Stimulated activated CD4-positive, alpha-beta T cell treated with anti-CD3 and anti-CD28 coated beads, Interleukin-15, amount 100 ng/mL, for 1 hour (primary cell): ENCODE results near the gene MARCHF3.
"Not testable (repeated sequence)": the region's sequence is repeated elsewhere in the genome, so short reads cannot be mapped to it uniquely, and the experiment has no call there.

Source experiments
- DNase-seq, 2 donors: peaks; one replicate each; pipeline ENCODE4 v3.0.0-alpha.2; 2020; ENCODE audit warnings: low read depth in 1 of 2, low spot score in 1 of 2

Gene MARCHF3

DNA sequence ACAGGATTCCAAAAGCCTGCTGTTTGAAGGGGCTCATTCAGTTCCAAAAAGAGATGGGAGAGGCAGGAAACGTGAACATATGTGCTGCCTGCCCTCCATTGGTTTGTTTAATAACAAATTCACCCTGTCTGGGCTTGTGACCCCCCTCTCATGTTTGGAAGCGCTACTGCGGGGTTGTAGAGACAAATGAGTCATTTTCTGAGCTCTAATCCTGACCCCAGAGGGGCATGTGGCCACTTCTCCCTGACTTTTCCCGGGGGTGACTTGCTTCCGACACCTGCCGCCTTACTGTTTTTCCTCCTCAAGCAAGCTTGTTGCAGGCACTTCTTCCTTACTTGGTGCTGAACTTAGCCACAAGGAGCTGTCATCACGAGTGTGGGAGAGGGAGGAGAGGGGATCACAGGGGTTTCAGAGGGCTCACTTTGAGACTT is 177.5 kb downstream of the MARCHF3 start:
- no peak for DNase-seq

GRCh38 chr5:126852091-126852571 is 178.2 kb downstream of the MARCHF3 start:
- no peak for DNase-seq

DNA sequence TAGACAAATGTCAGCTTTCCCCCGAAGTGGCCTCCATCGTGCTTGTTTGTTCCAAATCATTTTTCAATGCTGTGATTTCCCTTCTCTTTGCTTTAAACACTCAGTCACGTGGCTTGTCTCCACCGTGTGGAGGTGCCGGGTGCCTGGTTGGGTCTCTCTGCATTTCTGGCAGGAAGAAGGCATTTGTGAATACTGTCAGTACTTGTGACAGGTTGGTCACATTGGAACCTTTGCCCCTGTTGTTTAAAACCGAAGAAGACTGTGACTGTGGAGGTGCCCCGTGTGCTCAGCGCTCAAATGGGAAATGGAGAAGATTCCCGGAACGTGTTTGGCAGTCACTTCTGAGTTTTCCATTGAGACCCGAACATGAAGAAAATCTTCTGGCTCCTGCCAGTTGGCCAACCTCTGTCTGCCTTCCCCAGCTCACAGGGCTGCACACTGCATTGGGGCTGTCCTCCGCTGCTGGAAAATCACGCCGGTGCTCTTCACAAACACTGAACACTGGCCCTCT is 178.8 kb downstream of the MARCHF3 start:
- no peak for DNase-seq

- DNase-seq: no peak
These were observed 181.2 kb downstream of the MARCHF3 start for GRCh38 chr5:126849101-126849678.

- no peak for DNase-seq
These were observed 182.1 kb downstream of the MARCHF3 start for GRCh38 chr5:126848253-126848652.

- no peak for DNase-seq
These were observed 182.5 kb downstream of the MARCHF3 start for GRCh38 chr5:126847826-126848251.

GRCh38 chr5:126847456-126847820 is 182.9 kb downstream of the MARCHF3 start:
- no peak for DNase-seq

DNA sequence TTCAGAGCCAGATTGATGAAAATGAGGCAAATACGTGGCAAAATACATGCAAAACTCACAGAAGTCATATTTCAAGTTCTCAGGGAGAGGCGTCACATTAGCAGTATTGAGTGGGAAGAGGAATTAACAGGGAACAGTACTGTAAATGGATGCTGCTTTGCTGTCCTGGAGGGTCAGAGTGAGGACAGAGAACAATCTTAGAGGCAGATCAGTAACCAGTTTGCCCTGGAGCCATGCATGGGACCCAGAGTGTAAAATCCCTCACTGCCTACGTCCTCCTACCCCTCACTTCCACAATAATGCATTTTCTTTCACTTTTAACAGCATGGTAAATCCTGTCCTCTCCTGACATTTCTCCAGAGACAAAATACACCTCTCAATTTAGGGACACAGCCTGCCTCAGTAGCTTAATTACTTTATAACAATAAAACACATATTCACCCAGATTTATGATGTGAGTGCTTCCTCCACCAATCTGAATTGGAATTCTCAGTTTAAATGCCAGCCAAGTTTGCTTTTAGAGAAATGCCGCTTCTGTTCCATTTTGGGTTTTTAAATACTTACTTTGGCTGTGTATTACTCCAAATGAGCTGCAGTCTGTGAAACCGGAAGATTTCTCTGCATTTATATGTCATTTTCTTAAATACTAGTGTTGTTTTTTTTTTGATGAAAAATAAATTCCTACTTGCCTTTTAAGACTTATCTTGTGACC is 183.5 kb downstream of the MARCHF3 start:
- no peak for DNase-seq

- DNase-seq: no peak
These were observed 184.0 kb downstream of the MARCHF3 start for GRCh38 chr5:126846344-126846743.

DNA sequence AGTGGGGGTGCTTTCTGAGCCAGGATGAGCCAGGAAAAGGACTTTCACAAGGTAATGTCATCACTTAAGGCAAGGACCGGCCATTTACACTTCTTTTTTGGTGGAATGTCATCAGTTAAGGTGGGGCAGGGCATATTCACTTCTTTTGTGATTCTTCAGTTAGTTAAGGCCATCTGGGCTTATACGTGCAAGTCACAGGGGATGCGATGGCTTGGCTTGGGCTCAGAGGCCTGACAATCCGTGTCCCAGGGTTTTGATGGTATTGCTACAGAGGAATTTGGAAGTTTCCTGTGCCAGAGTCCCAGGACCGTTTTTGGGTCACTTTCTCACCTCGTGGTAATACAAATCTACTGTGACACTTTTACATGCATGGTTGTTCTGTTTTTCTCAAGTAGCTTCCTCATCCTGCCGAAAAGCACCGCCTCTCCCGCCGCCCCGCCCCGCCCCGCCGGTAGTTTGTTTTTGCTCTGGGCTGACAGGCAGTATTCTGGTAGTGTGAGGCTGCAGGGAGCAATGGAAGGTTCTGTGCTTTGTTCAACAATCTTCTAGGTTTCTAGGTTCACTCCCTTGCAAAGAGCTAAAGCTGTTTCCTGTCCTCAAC is 184.8 kb downstream of the MARCHF3 start:
- peak; percentile 32 to 59 for DNase-seq

DNA sequence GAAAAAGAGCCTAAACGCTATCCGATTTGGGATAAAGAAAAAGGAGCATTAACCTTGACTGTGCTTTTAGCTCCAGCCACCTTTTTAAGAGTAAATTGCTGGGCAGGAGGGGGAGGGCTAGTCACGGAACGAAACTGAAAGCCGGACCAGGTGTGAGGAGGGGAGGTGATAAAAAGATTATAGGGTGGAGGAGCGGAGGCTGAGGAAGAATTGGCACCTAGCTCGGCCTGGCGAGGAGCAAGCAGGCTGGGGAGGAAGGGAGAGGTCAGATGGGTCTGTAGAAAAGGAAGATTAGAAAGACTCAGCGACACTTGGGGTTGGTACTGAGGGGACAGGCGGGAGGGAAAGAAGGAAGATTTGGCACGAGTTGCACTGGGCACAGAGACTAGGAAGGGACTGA is 187.0 kb downstream of the MARCHF3 start:
- not testable (repeated sequence) for DNase-seq

DNA sequence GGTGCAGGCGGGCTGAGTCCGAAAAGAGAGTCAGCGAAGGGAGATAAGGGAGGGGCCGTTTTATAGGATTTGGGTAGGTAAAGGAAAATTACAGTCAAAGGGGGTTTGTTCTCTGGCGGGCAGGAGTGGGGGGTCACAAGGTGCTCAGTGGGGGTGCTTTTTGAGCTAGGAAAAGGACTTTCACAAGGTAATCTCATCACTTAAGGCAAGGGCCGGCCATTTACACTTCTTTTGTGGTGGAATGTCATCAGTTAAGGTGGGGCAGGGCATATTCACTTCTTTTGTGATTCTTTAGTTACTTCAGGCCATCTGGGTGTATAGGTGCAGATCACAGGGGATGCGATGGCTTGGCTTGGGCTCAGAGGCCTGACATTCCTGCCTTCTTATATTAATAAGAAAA is 191.0 kb downstream of the MARCHF3 start:
- not testable (repeated sequence) for DNase-seq

DNA sequence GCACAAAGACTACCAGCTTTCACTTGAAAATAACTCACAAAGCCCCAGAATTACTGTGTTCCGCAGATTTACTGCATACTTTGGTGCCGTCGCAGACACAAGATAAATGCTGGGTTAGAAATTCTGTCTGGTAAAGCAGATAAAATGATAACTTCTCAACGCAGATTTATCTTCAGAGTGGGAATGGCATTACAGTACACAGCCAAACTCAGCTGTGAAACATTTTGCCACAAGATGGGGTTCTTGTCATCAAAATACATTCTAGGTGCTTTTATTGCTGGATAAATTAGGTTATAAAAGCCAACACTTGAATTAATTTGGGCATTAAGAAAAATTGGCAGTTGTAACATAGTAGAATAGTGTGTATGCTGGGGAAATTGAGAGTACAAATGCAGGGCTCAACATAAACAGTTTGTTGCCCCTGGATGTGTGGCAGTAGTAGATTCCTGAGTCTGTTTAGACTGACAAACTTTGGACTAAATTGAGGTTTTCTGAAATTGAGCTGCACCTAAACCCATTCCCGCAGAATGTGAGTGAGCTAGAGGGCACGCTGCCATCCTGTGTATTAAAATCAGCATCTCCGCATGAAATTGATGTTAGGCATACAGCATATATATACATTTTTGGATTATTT is 192.3 kb downstream of the MARCHF3 start:
- DNase-seq: no peak

GRCh38 chr5:126837242-126837641 is 193.1 kb downstream of the MARCHF3 start:
- no peak for DNase-seq

GRCh38 chr5:126836778-126837177 is 193.6 kb downstream of the MARCHF3 start:
- no peak for DNase-seq

GRCh38 chr5:126831156-126831555 is 199.2 kb downstream of the MARCHF3 start:
- DNase-seq: no peak

- DNase-seq: no peak
These were observed 200.3 kb downstream of the MARCHF3 start for GRCh38 chr5:126830061-126830460.

- no peak for DNase-seq
These were observed 201.3 kb downstream of the MARCHF3 start for GRCh38 chr5:126829098-126829497.

DNA sequence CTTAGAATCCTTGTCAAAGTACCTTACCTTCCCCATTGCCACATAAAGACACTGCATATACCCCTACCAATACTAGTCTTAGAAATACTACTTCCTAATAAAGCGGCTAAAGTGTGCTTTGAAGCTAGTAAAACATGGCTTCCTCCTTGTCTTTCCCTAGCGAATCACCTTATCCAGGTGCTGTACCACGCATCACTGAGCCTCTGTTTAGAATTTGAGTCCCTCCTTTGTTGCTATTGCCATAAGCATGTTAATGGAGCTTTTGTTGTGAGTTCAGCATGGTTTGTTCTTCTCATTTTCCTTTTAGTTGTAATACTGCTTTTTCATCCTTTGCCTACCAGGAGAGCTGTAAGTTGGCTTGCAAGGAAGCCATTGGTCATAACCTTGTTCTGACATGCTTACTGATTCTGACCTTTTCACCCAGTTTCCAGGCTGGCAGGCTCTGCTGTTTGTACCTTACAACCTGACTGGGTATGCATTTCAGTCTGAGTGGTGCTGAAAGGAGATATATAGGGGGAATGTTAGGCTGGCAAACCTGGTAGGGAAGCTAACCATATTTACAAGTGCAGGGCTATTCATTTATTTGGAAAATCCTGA is 203.6 kb downstream of the MARCHF3 start:
- no peak for DNase-seq

DNA sequence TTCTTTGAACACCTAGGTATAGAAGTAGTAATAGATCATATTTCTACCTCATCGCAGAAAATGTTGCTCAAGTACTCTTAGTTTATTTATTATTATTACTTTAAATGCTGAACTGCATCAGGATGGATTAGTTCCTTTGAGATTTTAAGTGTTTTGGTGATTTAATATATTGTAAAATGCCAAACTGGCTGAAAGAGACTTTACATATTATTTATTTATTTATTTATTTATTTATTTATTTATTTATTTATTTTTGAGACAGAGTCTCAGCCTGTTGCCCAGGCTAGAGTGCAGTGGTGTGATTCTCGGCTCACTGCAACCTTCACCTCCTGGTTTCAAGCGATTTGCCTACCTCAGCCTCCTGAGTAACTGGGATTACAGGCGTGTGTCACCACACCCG is 211.1 kb downstream of the MARCHF3 start:
- DNase-seq: no peak

GRCh38 chr5:126818736-126819135 is 211.6 kb downstream of the MARCHF3 start:
- DNase-seq: no peak
